GM23338 (cell line): ENCODE results near the gene EXTL1. TPM values are rescaled to one million over a fixed set of nuclear protein-coding genes. Genes with fewer than 3 reads are reported as not detected.

Experiments
- ATAC-seq: fragments of 200-7000 bp; cut with Tn5 transposase; 3 replicates; pipeline ENCODE4 v1.9.1; 2020
- DNase-seq: peaks from one replicate; pipeline ENCODE4 v3.0.0-alpha.2; 2015; ENCODE audit warnings: low spot score
- H2AFZ ChIP-seq: fragments of 200-600 bp; sonication (generic); 2 replicates; pipeline ENCODE4 v1.8.0; 2016; ENCODE audit warnings: antibody characterized with exemption, mild to moderate bottlenecking, moderate library complexity
- H3F3A ChIP-seq: fragments of 200-600 bp; sonication (generic); replicated peaks from 2 replicates; pipeline ENCODE4 v1.8.0; 2017; ENCODE audit warnings: antibody characterized with exemption, mixed run types, low read depth
- H3K27ac ChIP-seq: fragments of 200-600 bp; sonication (generic); 2 replicates; pipeline ENCODE4 v1.6.1; 2016; ENCODE audit warnings: low read depth
- H3K27me3 ChIP-seq: fragments of 200-600 bp; sonication (generic); 2 replicates; pipeline ENCODE4 v1.8.0; 2016; ENCODE audit warnings: mild to moderate bottlenecking, mixed run types, moderate library complexity; ENCODE audit not compliant: insufficient read depth
- H3K36me3 ChIP-seq: fragments of 200-600 bp; sonication (generic); 2 replicates; pipeline ENCODE4 v1.8.0; 2016; ENCODE audit warnings: mild to moderate bottlenecking; ENCODE audit not compliant: insufficient read depth
- H3K4me1 ChIP-seq: fragments of 200-600 bp; sonication (generic); 2 replicates; pipeline ENCODE4 v1.8.0; 2016; ENCODE audit warnings: mild to moderate bottlenecking, moderate library complexity; ENCODE audit not compliant: insufficient read depth
- H3K4me2 ChIP-seq: fragments of 200-600 bp; sonication (generic); 2 replicates; pipeline ENCODE4 v1.7.1; 2017; ENCODE audit warnings: mixed run types
- H3K4me3 ChIP-seq: fragments of 200-600 bp; sonication (generic); 2 replicates; pipeline ENCODE4 v1.6.1; 2016; ENCODE audit warnings: mixed run types
- H3K79me2 ChIP-seq: fragments of 200-600 bp; sonication (generic); replicated peaks from 2 replicates; pipeline ENCODE4 v1.8.0; 2017; ENCODE audit warnings: mild to moderate bottlenecking; ENCODE audit not compliant: insufficient read depth
- H3K9me2 ChIP-seq: fragments of 200-600 bp; sonication (generic); 2 replicates; pipeline ENCODE4 v1.8.0; 2017; ENCODE audit not compliant: insufficient read depth
- H4K20me1 ChIP-seq: fragments of 200-600 bp; sonication (generic); replicated peaks from 2 replicates; pipeline ENCODE4 v1.8.0; 2017; ENCODE audit warnings: mild to moderate bottlenecking; ENCODE audit not compliant: insufficient read depth
- H3K27ac Mint-ChIP-seq: 2 replicates; pipeline ENCODE4 v1.8.0; 2020; ENCODE audit warnings: inconsistent platforms, mild to moderate bottlenecking, moderate library complexity, mixed read lengths
- H3K27me3 Mint-ChIP-seq: 3 replicates; pipeline ENCODE4 v1.8.0; 2022; ENCODE audit warnings: low read depth, mild to moderate bottlenecking, moderate library complexity, mixed read lengths, inconsistent platforms; ENCODE audit not compliant: insufficient read depth, poor library complexity
- H3K36me3 Mint-ChIP-seq: 3 replicates; pipeline ENCODE4 v1.8.0; 2021; ENCODE audit warnings: low read depth, mild to moderate bottlenecking, inconsistent platforms, moderate library complexity, mixed read lengths
- H3K4me1 Mint-ChIP-seq: 3 replicates; pipeline ENCODE4 v1.8.0; 2020; ENCODE audit warnings: mild to moderate bottlenecking, inconsistent platforms, mixed read lengths
- H3K4me3 Mint-ChIP-seq: 3 replicates; pipeline ENCODE4 v1.8.0; 2021; ENCODE audit warnings: moderate library complexity, mild to moderate bottlenecking, inconsistent platforms, mixed read lengths
- H3K9me3 Mint-ChIP-seq: 3 replicates; pipeline ENCODE4 v1.8.0; 2020; ENCODE audit warnings: moderate library complexity, mild to moderate bottlenecking, inconsistent platforms, mixed read lengths
- CREB1 ChIP-seq: fragments of 250-450 bp; sonication (Bioruptor Pico); IDR thresholded peaks from 2 replicates; pipeline ENCODE4 v1.5.0; 2020; ENCODE audit warnings: low read depth, mild to moderate bottlenecking, moderate library complexity
- EZH2 ChIP-seq: fragments of 200-600 bp; sonication (generic); IDR thresholded peaks from one replicate; pipeline ENCODE4 v1.8.0; 2017; ENCODE audit warnings: antibody characterized with exemption, mild to moderate bottlenecking, low read depth; ENCODE audit not compliant: unreplicated experiment
- EZH2phosphoT487 ChIP-seq: fragments of 200-600 bp; sonication (generic); IDR thresholded peaks from one replicate; pipeline ENCODE4 v1.8.1; 2018; ENCODE audit warnings: antibody characterized with exemption; ENCODE audit not compliant: unreplicated experiment
- JUNB ChIP-seq: IDR thresholded peaks from one replicate; pipeline ENCODE4 v1.6.1; 2016; ENCODE audit warnings: antibody characterized with exemption; ENCODE audit not compliant: unreplicated experiment
- NANOG ChIP-seq: IDR thresholded peaks from 2 replicates; pipeline ENCODE4 v1.6.1; 2016; ENCODE audit warnings: antibody characterized with exemption, borderline replicate concordance
- STAT1 ChIP-seq: IDR thresholded peaks from one replicate; pipeline ENCODE4 v1.6.1; 2016; ENCODE audit warnings: antibody characterized with exemption; ENCODE audit not compliant: unreplicated experiment
- ZNF114 ChIP-seq: fragments of 250-450 bp; sonication (Bioruptor Pico); IDR thresholded peaks from 2 replicates; pipeline ENCODE4 v1.5.0; 2020; ENCODE audit warnings: mild to moderate bottlenecking, moderate library complexity
- ZNF331 ChIP-seq: fragments of 250-450 bp; sonication (Bioruptor Pico); IDR thresholded peaks from 2 replicates; pipeline ENCODE4 v1.5.0; 2020; ENCODE audit warnings: low read depth, mild to moderate bottlenecking, moderate library complexity
- polyA plus RNA-seq: library from polyadenylated mRNA; unstranded; fragments of >200 nt; fragmentation: Nextera tagmentation; extraction: Ambion mirVana; gene quantifications from 2 replicates; pipeline ENCODE4 v1.2.1, GENCODE V29; 2016
- total RNA-seq: library from RNA; depleted of rRNA; stranded (reverse); fragments of >200 nt; shearing (Covaris generic); gene quantifications from 2 replicates; pipeline ENCODE4 v1.2.3, GENCODE V29; 2014
- TF ChIP-seq, protein P1 (sequence below): IDR thresholded peaks from one replicate; pipeline ENCODE4 v1.6.1; 2018; ENCODE audit warnings: antibody characterized with exemption; ENCODE audit not compliant: unreplicated experiment
- TF ChIP-seq, protein P2 (sequence below), 2 experiments: fragments of 200-600 bp in 1 of 2; sonication (generic) in 1 of 2; conservative IDR thresholded peaks; 2 replicates each; pipeline versions ENCODE4 v1.5.1 to v1.6.1; 2016 to 2017; ENCODE audit warnings: antibody characterized with exemption in 2 of 2, low read depth in 2 of 2, mild to moderate bottlenecking in 2 of 2, moderate library complexity in 1 of 2
- TF ChIP-seq, protein P3 (sequence below): IDR thresholded peaks from 2 replicates; pipeline ENCODE4 v1.6.1; 2016; ENCODE audit warnings: antibody characterized with exemption

The EXTL1 gene
- total and polyA plus RNA-seq, 2 experiments from 2014 or later: 0.37 to 1.2 TPM

DNA sequence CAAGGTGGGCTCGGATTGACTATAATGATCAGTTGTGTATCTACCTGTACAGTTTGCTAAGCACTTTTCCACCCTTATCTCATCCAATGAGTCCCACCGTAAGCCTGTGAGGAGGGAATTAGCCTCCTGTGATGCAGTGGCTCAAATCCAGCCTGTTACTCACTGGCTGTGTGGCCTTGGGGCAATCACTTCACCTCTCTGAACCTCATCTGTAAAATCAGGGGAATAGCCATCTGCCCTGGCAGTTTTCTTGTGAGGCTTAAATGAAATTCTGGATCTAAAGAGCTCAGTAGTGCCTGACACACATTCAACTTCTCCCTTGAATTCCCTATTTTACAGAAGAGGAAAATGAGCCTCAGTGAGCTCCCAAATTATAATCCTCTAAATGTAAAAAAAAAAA is 7.4 kb upstream of the EXTL1 start (continued):
- TF ChIP-seq, protein P1, sequence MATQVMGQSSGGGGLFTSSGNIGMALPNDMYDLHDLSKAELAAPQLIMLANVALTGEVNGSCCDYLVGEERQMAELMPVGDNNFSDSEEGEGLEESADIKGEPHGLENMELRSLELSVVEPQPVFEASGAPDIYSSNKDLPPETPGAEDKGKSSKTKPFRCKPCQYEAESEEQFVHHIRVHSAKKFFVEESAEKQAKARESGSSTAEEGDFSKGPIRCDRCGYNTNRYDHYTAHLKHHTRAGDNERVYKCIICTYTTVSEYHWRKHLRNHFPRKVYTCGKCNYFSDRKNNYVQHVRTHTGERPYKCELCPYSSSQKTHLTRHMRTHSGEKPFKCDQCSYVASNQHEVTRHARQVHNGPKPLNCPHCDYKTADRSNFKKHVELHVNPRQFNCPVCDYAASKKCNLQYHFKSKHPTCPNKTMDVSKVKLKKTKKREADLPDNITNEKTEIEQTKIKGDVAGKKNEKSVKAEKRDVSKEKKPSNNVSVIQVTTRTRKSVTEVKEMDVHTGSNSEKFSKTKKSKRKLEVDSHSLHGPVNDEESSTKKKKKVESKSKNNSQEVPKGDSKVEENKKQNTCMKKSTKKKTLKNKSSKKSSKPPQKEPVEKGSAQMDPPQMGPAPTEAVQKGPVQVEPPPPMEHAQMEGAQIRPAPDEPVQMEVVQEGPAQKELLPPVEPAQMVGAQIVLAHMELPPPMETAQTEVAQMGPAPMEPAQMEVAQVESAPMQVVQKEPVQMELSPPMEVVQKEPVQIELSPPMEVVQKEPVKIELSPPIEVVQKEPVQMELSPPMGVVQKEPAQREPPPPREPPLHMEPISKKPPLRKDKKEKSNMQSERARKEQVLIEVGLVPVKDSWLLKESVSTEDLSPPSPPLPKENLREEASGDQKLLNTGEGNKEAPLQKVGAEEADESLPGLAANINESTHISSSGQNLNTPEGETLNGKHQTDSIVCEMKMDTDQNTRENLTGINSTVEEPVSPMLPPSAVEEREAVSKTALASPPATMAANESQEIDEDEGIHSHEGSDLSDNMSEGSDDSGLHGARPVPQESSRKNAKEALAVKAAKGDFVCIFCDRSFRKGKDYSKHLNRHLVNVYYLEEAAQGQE: no peak
- TF ChIP-seq ZNF331 (no peak), ZNF114 (CRISPR knock-in tag) (no peak), JUNB (no peak), EZH2phosphoT487 (no peak), NANOG (no peak), EZH2 (no peak)
- TF ChIP-seq, protein P2, sequence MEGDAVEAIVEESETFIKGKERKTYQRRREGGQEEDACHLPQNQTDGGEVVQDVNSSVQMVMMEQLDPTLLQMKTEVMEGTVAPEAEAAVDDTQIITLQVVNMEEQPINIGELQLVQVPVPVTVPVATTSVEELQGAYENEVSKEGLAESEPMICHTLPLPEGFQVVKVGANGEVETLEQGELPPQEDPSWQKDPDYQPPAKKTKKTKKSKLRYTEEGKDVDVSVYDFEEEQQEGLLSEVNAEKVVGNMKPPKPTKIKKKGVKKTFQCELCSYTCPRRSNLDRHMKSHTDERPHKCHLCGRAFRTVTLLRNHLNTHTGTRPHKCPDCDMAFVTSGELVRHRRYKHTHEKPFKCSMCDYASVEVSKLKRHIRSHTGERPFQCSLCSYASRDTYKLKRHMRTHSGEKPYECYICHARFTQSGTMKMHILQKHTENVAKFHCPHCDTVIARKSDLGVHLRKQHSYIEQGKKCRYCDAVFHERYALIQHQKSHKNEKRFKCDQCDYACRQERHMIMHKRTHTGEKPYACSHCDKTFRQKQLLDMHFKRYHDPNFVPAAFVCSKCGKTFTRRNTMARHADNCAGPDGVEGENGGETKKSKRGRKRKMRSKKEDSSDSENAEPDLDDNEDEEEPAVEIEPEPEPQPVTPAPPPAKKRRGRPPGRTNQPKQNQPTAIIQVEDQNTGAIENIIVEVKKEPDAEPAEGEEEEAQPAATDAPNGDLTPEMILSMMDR (conservative IDR thresholded peaks at IDR 0.05; ENCODE audit: low read depth in 2 of 2): no peak

DNA sequence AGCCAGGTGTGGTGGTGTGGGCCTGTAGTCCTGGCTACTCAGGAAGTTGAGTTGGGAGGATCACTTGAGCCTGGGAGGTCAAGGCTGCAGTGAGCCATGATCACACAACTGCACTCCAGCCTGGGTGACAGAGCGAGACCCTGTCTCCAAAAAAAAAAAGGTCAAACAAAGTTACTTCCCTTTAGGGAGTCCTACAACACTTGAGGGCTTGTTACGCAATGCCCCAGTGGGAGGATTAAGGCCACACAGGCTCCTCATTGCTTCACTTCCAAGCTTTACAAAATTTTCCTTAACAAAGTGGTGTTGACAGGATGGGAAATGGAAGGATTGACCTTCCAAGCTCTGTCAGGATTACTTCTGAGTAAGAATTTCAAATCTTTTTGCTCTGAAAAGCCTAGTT is 6.2 kb upstream of the EXTL1 start:
- no peak overlapping the region for H2AFZ ChIP-seq
- no peaks in the 10 kb centered on the region for H3K36me3 ChIP-seq
- peaks cover 8% of the 10 kb centered on the region for H3K4me1 ChIP-seq
- no peak overlapping the region for H3K4me3 Mint-ChIP-seq
- 0 out of 2 replicates have a peak, but pooled peaks cover 5% of the 10 kb centered on the region for H3F3A ChIP-seq
- H3K27me3 Mint-ChIP-seq: peaks cover 15% of the 10 kb centered on the region
- no peaks in the 10 kb centered on the region for H3K27me3 ChIP-seq
- no peaks in the 10 kb centered on the region for H4K20me1 ChIP-seq
- no peak overlapping the region for H3K27ac Mint-ChIP-seq
- DNase-seq (no peak), ATAC-seq (no peak)
- no peak overlapping the region for H3K4me3 ChIP-seq
- H3K9me3 Mint-ChIP-seq: no peaks in the 10 kb centered on the region
- H3K27ac ChIP-seq: no peak overlapping the region
- H3K4me2 ChIP-seq: no peak overlapping the region
- no peaks in the 10 kb centered on the region for H3K36me3 Mint-ChIP-seq
- no peaks in the 10 kb centered on the region for H3K9me2 ChIP-seq
- no peaks in the 10 kb centered on the region for H3K79me2 ChIP-seq
- H3K4me1 Mint-ChIP-seq: peaks cover 27% of the 10 kb centered on the region
- TF ChIP-seq CREB1 (CRISPR knock-in tag) (no peak), EZH2phosphoT487 (no peak), STAT1 (no peak), ZNF331 (no peak), EZH2 (no peak), JUNB (no peak), ZNF114 (CRISPR knock-in tag) (no peak), NANOG (no peak)
- TF ChIP-seq, protein P1: no peak
- TF ChIP-seq, protein P3, sequence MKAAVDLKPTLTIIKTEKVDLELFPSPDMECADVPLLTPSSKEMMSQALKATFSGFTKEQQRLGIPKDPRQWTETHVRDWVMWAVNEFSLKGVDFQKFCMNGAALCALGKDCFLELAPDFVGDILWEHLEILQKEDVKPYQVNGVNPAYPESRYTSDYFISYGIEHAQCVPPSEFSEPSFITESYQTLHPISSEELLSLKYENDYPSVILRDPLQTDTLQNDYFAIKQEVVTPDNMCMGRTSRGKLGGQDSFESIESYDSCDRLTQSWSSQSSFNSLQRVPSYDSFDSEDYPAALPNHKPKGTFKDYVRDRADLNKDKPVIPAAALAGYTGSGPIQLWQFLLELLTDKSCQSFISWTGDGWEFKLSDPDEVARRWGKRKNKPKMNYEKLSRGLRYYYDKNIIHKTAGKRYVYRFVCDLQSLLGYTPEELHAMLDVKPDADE: no peak
- TF ChIP-seq, protein P2 (conservative IDR thresholded peaks at IDR 0.05; ENCODE audit: low read depth in 2 of 2): no peak
